Stimulated activated CD8-positive, alpha-beta memory T cell treated with anti-CD3 and anti-CD28 coated beads, Interleukin-7, amount 100 ng/mL, for 4 hours (primary cell): ENCODE data around the gene NFATC2IP.

Experiments
- DNase-seq, 2 donors: peaks; one replicate each; pipeline ENCODE4 v3.0.0-alpha.2; 2020; ENCODE audit warnings: low read depth in 2 of 2

Gene NFATC2IP

GRCh38 chr16:28950648-28951409, at the start of gene NFATC2IP:
Gene NFATC2IP, plus strand, starts transcription at chr16:28950937. Its CDS starts 75 bp downstream, at chr16:28951012.
- DNase-seq = peak; percentile 99 to 100

GRCh38 chr16:28901862-28902261, 48.9 kb upstream of the NFATC2IP start:
- DNase-seq = no peak

- DNase-seq = no peak
Measured at GRCh38 chr16:28902909-28903308, 47.8 kb upstream of the NFATC2IP start.

- DNase-seq = no peak
Measured at GRCh38 chr16:28903344-28904042, 47.2 kb upstream of the NFATC2IP start.

GRCh38 chr16:28904363-28904762, 46.4 kb upstream of the NFATC2IP start:
- no peak for DNase-seq

GRCh38 chr16:28904828-28905227, 45.9 kb upstream of the NFATC2IP start:
- DNase-seq = no peak

- no peak for DNase-seq
Measured at GRCh38 chr16:28905229-28905754, 45.4 kb upstream of the NFATC2IP start.

GRCh38 chr16:28905800-28906372, 44.9 kb upstream of the NFATC2IP start:
- no peak for DNase-seq

GRCh38 chr16:28910086-28911031, 40.4 kb upstream of the NFATC2IP start:
- DNase-seq = no peak

- DNase-seq = no peak
Measured at GRCh38 chr16:28912558-28912957, 38.2 kb upstream of the NFATC2IP start.

- no peak for DNase-seq
Measured at GRCh38 chr16:28913946-28914724, 36.6 kb upstream of the NFATC2IP start.

- no peak for DNase-seq
Measured at GRCh38 chr16:28915181-28915580, 35.6 kb upstream of the NFATC2IP start.

GRCh38 chr16:28917095-28917494, 33.6 kb upstream of the NFATC2IP start:
- no peak for DNase-seq

- DNase-seq = no peak
Measured at GRCh38 chr16:28918698-28919097, 32.0 kb upstream of the NFATC2IP start.

GRCh38 chr16:28923231-28923587, 27.5 kb upstream of the NFATC2IP start:
- DNase-seq = no peak

GRCh38 chr16:28923652-28924398, 26.9 kb upstream of the NFATC2IP start:
- DNase-seq = no peak

- no peak for DNase-seq
Measured at GRCh38 chr16:28924399-28924761, 26.4 kb upstream of the NFATC2IP start.

GRCh38 chr16:28924762-28925385, 25.9 kb upstream of the NFATC2IP start, which contains the start of gene RABEP2:
Gene RABEP2, minus strand, starts transcription at chr16:28925238. Its CDS starts 75 bp downstream, at chr16:28925163.
- peak; percentile 82 to 87 for DNase-seq
